Measurements from ENCODE around the gene TCF7L1.

DNA sequence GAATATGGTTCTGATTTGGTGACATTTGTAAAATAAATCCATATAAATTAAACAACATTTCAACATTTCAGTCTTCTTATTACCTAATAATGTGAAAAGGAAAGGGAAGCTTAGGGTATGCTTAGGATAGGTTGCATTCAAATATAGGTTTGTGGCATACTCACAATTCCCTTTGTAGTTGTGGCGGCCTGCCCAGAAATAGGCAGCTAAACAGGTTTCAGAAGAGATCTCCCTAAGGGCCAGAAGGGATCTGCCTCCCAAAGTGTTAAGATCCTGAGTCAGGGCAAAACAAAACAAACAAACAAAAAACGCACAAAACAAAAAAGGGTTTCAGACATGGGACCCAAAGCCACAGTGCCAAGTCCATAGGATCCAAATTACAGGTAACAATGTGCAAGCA, 41.4 kb upstream of the TCF7L1 start:
- TF ChIP-seq, protein P1, sequence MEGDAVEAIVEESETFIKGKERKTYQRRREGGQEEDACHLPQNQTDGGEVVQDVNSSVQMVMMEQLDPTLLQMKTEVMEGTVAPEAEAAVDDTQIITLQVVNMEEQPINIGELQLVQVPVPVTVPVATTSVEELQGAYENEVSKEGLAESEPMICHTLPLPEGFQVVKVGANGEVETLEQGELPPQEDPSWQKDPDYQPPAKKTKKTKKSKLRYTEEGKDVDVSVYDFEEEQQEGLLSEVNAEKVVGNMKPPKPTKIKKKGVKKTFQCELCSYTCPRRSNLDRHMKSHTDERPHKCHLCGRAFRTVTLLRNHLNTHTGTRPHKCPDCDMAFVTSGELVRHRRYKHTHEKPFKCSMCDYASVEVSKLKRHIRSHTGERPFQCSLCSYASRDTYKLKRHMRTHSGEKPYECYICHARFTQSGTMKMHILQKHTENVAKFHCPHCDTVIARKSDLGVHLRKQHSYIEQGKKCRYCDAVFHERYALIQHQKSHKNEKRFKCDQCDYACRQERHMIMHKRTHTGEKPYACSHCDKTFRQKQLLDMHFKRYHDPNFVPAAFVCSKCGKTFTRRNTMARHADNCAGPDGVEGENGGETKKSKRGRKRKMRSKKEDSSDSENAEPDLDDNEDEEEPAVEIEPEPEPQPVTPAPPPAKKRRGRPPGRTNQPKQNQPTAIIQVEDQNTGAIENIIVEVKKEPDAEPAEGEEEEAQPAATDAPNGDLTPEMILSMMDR (IDR thresholded peaks at IDR 0.05; ENCODE audit: extremely low read depth in 1 of 2, insufficient read depth in 1 of 2, low read depth in 1 of 2, low read length in 2 of 2): no peak
- TF ChIP-seq JUN (IDR thresholded peaks at IDR 0.05; ENCODE audit: borderline replicate concordance, insufficient read depth, insufficient read length, low read depth): no peak
- no peak for TF ChIP-seq POLR2A (IDR thresholded peaks at IDR 0.05; ENCODE audit: low read depth, low read length)
- TF ChIP-seq, protein P2, sequence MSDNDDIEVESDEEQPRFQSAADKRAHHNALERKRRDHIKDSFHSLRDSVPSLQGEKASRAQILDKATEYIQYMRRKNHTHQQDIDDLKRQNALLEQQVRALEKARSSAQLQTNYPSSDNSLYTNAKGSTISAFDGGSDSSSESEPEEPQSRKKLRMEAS (IDR thresholded peaks at IDR 0.05; ENCODE audit: insufficient read depth, insufficient read length): no peak
- no peak for TF ChIP-seq POLR2AphosphoS5 (IDR thresholded peaks at IDR 0.05; ENCODE audit: insufficient read depth, low read depth, low read length)
- TF ChIP-seq MYC (IDR thresholded peaks at IDR 0.05; ENCODE audit: low read depth, low read length): no peak
- TF ChIP-seq EZH2 (IDR thresholded peaks at IDR 0.05; ENCODE audit: borderline replicate concordance, low read depth, low read length, severe bottlenecking): no peak
- no peak for TF ChIP-seq GATA2 (IDR thresholded peaks at IDR 0.05; ENCODE audit: insufficient read depth, insufficient read length, low read depth, low read length)

All from endothelial cell of umbilical vein (primary cell).